IMR-90 (cell line): ENCODE measurements around the gene NAV2. TPM values are rescaled to one million over a fixed set of nuclear protein-coding genes. Genes with fewer than 3 reads are reported as not detected.

Source experiments
- ATAC-seq: fragments of 200-7000 bp; cut with Tn5 transposase; 2 replicates; pipeline ENCODE4 v1.9.1; 2020; ENCODE audit warnings: low read depth, mild to moderate bottlenecking, moderate library complexity
- BruUV-seq: library from RNA; stranded (reverse); fragments of 400-500 nt; replicated peaks from 2 replicates; lab custom pipeline; 2021; lab: Mats Ljungman, UMichigan
- CTCF ChIA-PET: fragments of 300-600 bp; formaldehyde crosslinking; extraction: SDS; loops from one replicate; lab custom pipeline; 2021; ENCODE audit warnings: antibody characterized with exemption; lab: Yijun Ruan, JAX
- POLR2A ChIA-PET: fragments of 300-600 bp; sonication (Branson Sonifier 250); formaldehyde crosslinking; loops from one replicate; lab custom pipeline; 2022; ENCODE audit warnings: antibody characterized with exemption; ENCODE audit not compliant: unreplicated experiment; lab: Charles Lee
- DNase-seq: peaks from one replicate; pipeline ENCODE4 v3.0.0; 2013
- H2AFZ ChIP-seq: replicated peaks from 2 replicates; pipeline ENCODE3; 2013; ENCODE audit warnings: low read length, mild to moderate bottlenecking; ENCODE audit not compliant: poor library complexity
- H2AK5ac ChIP-seq: 2 replicates; pipeline ENCODE4 v1.6.1; 2013; ENCODE audit warnings: low read depth, low read length, inconsistent platforms
- H2AK9ac ChIP-seq: replicated peaks from 2 replicates; pipeline ENCODE3; 2013; ENCODE audit warnings: mild to moderate bottlenecking, low read depth, low read length, moderate library complexity; ENCODE audit not compliant: poor library complexity
- H2BK120ac ChIP-seq: 2 replicates; pipeline ENCODE4 v1.6.1; 2013; ENCODE audit warnings: low read depth, low read length, inconsistent platforms
- H2BK15ac ChIP-seq: 3 replicates; pipeline ENCODE4 v1.6.1; 2013; ENCODE audit warnings: low read depth, low read length, inconsistent platforms
- H2BK20ac ChIP-seq: 2 replicates; pipeline ENCODE4 v1.6.1; 2013; ENCODE audit warnings: low read depth, mild to moderate bottlenecking, inconsistent platforms, low read length, moderate library complexity
- H2BK5ac ChIP-seq: 2 replicates; pipeline ENCODE4 v1.6.1; 2013; ENCODE audit warnings: mild to moderate bottlenecking, low read depth, low read length, inconsistent platforms; ENCODE audit not compliant: poor library complexity, severe bottlenecking
- H3K14ac ChIP-seq: replicated peaks from 2 replicates; pipeline ENCODE4 v1.6.1; 2013; ENCODE audit warnings: low read depth, low read length, inconsistent platforms
- H3K18ac ChIP-seq: 2 replicates; pipeline ENCODE4 v1.6.1; 2013; ENCODE audit warnings: low read depth, low read length, control low read depth
- H3K23ac ChIP-seq: 2 replicates; pipeline ENCODE4 v1.6.1; 2013; ENCODE audit warnings: low read depth, low read length, inconsistent platforms
- H3K27ac ChIP-seq: 2 replicates; pipeline ENCODE4 v1.5.1; 2013; ENCODE audit warnings: mild to moderate bottlenecking, control low read depth, low read length; ENCODE audit not compliant: insufficient read depth
- H3K27me3 ChIP-seq: 2 replicates; pipeline ENCODE4 v1.6.1; 2013; ENCODE audit warnings: low read length; ENCODE audit not compliant: control insufficient read depth, insufficient read depth
- H3K36me3 ChIP-seq: 2 replicates; pipeline ENCODE4 v1.6.1; 2013; ENCODE audit warnings: low read length, mixed read lengths; ENCODE audit not compliant: control insufficient read depth, insufficient read depth
- H3K4ac ChIP-seq: 2 replicates; pipeline ENCODE4 v1.6.1; 2013; ENCODE audit warnings: low read depth, low read length, inconsistent platforms
- H3K4me1 ChIP-seq: 2 replicates; pipeline ENCODE4 v1.6.1; 2013; ENCODE audit warnings: low read length, mixed read lengths; ENCODE audit not compliant: control insufficient read depth, insufficient read depth
- H3K4me2 ChIP-seq: 2 replicates; pipeline ENCODE4 v1.6.1; 2013; ENCODE audit warnings: low read depth, mild to moderate bottlenecking, control low read depth, low read length, moderate library complexity
- H3K4me3 ChIP-seq: 2 replicates; pipeline ENCODE4 v1.5.1; 2013; ENCODE audit warnings: low read depth, mild to moderate bottlenecking, control low read depth, low read length, moderate library complexity; ENCODE audit not compliant: insufficient read depth
- H3K56ac ChIP-seq: 2 replicates; pipeline ENCODE4 v1.6.1; 2013; ENCODE audit warnings: low read length, inconsistent platforms; ENCODE audit not compliant: insufficient read depth; ENCODE audit errors: extremely low read depth
- H3K79me1 ChIP-seq, 2 experiments: 2 replicates each; pipeline ENCODE4 v1.6.1; 2013; ENCODE audit warnings: low read length in 2 of 2, inconsistent platforms in 1 of 2, low read depth in 1 of 2
- H3K9ac ChIP-seq: 2 replicates; pipeline ENCODE4 v1.6.1; 2013; ENCODE audit warnings: low read depth, low read length, control low read depth
- H3K9me1 ChIP-seq: 2 replicates; pipeline ENCODE4 v1.6.1; 2013; ENCODE audit warnings: low read length, inconsistent platforms; ENCODE audit not compliant: insufficient read depth
- H3K9me3 ChIP-seq: 2 replicates; pipeline ENCODE4 v1.6.1; 2013; ENCODE audit warnings: low read length; ENCODE audit not compliant: control insufficient read depth, insufficient read depth
- H4K20me1 ChIP-seq: 2 replicates; pipeline ENCODE4 v1.6.1; 2013; ENCODE audit warnings: low read length, inconsistent platforms; ENCODE audit not compliant: insufficient read depth
- H4K5ac ChIP-seq: 2 replicates; pipeline ENCODE4 v1.6.1; 2013; ENCODE audit warnings: mild to moderate bottlenecking, low read depth, low read length, control low read depth
- H4K8ac ChIP-seq, 2 experiments: 2 replicates each; pipeline ENCODE4 v1.6.1; 2013; ENCODE audit warnings: low read depth in 2 of 2, low read length in 2 of 2, control low read depth in 1 of 2, inconsistent platforms in 1 of 2
- H4K91ac ChIP-seq: 2 replicates; pipeline ENCODE4 v1.6.1; 2013; ENCODE audit warnings: low read depth, low read length, inconsistent platforms; ENCODE audit not compliant: insufficient read depth
- CHD1 ChIP-seq: IDR thresholded peaks from 2 replicates; pipeline ENCODE4 v1.6.1; 2012; ENCODE audit warnings: low read depth, low read length, improper control_type of control experiment
- FOS ChIP-seq: fragments of 150-350 bp; IDR thresholded peaks from 2 replicates; pipeline ENCODE4 v1.6.1; 2016; ENCODE audit warnings: low read depth, low read length
- MAFK ChIP-seq: IDR thresholded peaks from 2 replicates; pipeline ENCODE4 v1.6.1; 2012; ENCODE audit warnings: low read depth, low read length, improper control_type of control experiment
- MAZ ChIP-seq: IDR thresholded peaks from 2 replicates; pipeline ENCODE4 v1.6.1; 2012; ENCODE audit warnings: low read depth, mild to moderate bottlenecking, low read length, improper control_type of control experiment, moderate library complexity, borderline replicate concordance
- MXI1 ChIP-seq: IDR thresholded peaks from 2 replicates; pipeline ENCODE4 v1.6.1; 2012; ENCODE audit warnings: low read depth, mild to moderate bottlenecking, low read length, moderate library complexity, borderline replicate concordance
- NFE2L2 ChIP-seq: fragments of 150-350 bp; IDR thresholded peaks from 2 replicates; pipeline ENCODE4 v1.6.1; 2016; ENCODE audit warnings: low read depth, mild to moderate bottlenecking, low read length
- POLR2A ChIP-seq: IDR thresholded peaks from 2 replicates; pipeline ENCODE4 v1.6.1; 2012; ENCODE audit warnings: mild to moderate bottlenecking, low read depth, low read length
- RAD21 ChIP-seq: IDR thresholded peaks from 2 replicates; pipeline ENCODE4 v1.6.1; 2012; ENCODE audit warnings: low read length, improper control_type of control experiment
- RFX5 ChIP-seq: IDR thresholded peaks from 2 replicates; pipeline ENCODE4 v1.8.0; 2012; ENCODE audit warnings: low read depth, mild to moderate bottlenecking, low read length, moderate library complexity
- WGBS, 2 experiments: methylation state at CpG; one replicate each; pipeline versions ENCODE4 v1.1.5 to v1.1.7; 2013; ENCODE audit warnings: missing lambda C conversion rate in 2 of 2; ENCODE audit not compliant: insufficient read length in 1 of 2; ENCODE audit errors: extremely low coverage in 2 of 2; 5-methylcytosine and 5-hydroxymethylcytosine counted together
- dilution Hi-C: fragments of 300-500 bp; cut with HindIII; formaldehyde crosslinking; loops from one replicate; pipeline ENCODE4 v1.14.3; 2018; ENCODE audit warnings: low sequenced_read_pairs; ENCODE audit not compliant: unreplicated experiment
- in situ Hi-C: fragments of 300-500 bp; cut with MboI; formaldehyde crosslinking; loops from 3 replicates; pipeline ENCODE4 v1.14.3; 2019; ENCODE audit warnings: low sequenced_read_pairs, inconsistent platforms, mixed read lengths
- intact Hi-C: fragments of 100-400 bp; cut with micrococcal nuclease; formaldehyde crosslinking; loops from 2 replicates; pipeline ENCODE4 v1.10.0; 2022
- polyA plus RNA-seq, 3 experiments: library from polyadenylated mRNA; depleted of rRNA; stranded (reverse); fragments of >200 nt; gene quantifications; 2 replicates each; pipeline ENCODE4 v1.2.3, GENCODE V29; 2012; ENCODE audit warnings: low replicate concordance in 1 of 3
- total RNA-seq: library from RNA; depleted of rRNA; stranded (reverse); fragments of >200 nt; gene quantifications from 2 replicates; pipeline ENCODE4 v1.2.3, GENCODE V29; 2012
- TF ChIP-seq, protein P1 (sequence below): conservative IDR thresholded peaks from 2 replicates; pipeline ENCODE4 v1.5.1; 2012; ENCODE audit warnings: mild to moderate bottlenecking, low read depth, low read length, improper control_type of control experiment

NAV2 gene
- total and polyA plus RNA-seq, 2 of the 4 experiments (the other 2 are of a cell fraction) = 4.5 to 12.6 TPM

DNA sequence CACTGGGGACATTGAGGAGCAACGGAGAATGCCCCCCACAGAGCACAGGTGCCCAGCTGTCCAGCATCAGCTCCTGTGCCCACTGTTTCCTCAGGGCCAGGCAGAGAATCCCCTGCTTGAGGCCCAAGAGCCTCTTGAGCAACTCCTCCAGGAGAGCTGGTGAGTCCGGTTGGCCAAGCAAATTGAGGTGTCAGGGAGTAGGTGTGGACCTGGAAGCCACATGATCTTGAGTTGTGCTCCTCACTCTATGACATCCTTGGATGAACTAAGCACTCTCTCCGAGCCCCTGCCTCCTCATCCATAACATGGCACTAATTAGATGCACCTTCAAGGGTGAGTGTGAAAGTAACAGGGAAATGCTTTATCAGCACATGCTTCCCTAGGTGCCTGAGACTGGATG is 326.3 kb downstream of the NAV2 start:
- Histone ChIP-seq H3K9ac (no peak overlapping the region), H3K4ac (no peak overlapping the region; the same call in 1 of the 2 replicates), H3K18ac (no peak overlapping the region), H3K79me1 (peaks cover 11 to 24% of the 10 kb centered on the region in 2 experiments; a peak in 3 of 4 replicates), H3K9me1 (peaks cover 27% of the 10 kb centered on the region), H4K91ac (no peak overlapping the region), H4K20me1 (peaks cover 15% of the 10 kb centered on the region; the same call in 1 of the 2 replicates), H4K5ac (no peak overlapping the region), H3K4me2 (no peak overlapping the region), H3K14ac (no peak overlapping the region), H2BK20ac (no peak overlapping the region), H4K8ac (no peak overlapping the region), H2AFZ (no peak overlapping the region), H3K9me3 (no peaks in the 10 kb centered on the region), H3K4me1 (peaks cover 16% of the 10 kb centered on the region), H3K4me3 (no peak overlapping the region), H2BK120ac (no peak overlapping the region), H3K27ac (no peak overlapping the region), H3K36me3 (peaks cover 8% of the 10 kb centered on the region), H2BK15ac (no peak overlapping the region), H3K23ac (no peak overlapping the region), H2AK5ac (no peak overlapping the region), H3K27me3 (no peaks in the 10 kb centered on the region), H2BK5ac (no peak overlapping the region), H3K56ac (no peak overlapping the region), H2AK9ac (no peak overlapping the region)
- ChIA-PET POLR2A (no interaction called here), CTCF (no interaction called here)
- DNase-seq (no peak), ATAC-seq (no peak)
- WGBS, 2 experiments = no CpG with 5 or more reads among the region's 3 CpGs
- no TSS peak for BruUV-seq
- in situ Hi-C loops (no loop called here), dilution Hi-C loops (no loop called here), intact Hi-C loops (no loop called here)
- TF ChIP-seq POLR2A = no peak
- TF ChIP-seq CHD1 = no peak
- no peak for TF ChIP-seq FOS
- TF ChIP-seq RAD21 = no peak
- no peak for TF ChIP-seq NFE2L2
- TF ChIP-seq MAZ = no peak
- TF ChIP-seq RFX5 = no peak
- TF ChIP-seq, protein P1, sequence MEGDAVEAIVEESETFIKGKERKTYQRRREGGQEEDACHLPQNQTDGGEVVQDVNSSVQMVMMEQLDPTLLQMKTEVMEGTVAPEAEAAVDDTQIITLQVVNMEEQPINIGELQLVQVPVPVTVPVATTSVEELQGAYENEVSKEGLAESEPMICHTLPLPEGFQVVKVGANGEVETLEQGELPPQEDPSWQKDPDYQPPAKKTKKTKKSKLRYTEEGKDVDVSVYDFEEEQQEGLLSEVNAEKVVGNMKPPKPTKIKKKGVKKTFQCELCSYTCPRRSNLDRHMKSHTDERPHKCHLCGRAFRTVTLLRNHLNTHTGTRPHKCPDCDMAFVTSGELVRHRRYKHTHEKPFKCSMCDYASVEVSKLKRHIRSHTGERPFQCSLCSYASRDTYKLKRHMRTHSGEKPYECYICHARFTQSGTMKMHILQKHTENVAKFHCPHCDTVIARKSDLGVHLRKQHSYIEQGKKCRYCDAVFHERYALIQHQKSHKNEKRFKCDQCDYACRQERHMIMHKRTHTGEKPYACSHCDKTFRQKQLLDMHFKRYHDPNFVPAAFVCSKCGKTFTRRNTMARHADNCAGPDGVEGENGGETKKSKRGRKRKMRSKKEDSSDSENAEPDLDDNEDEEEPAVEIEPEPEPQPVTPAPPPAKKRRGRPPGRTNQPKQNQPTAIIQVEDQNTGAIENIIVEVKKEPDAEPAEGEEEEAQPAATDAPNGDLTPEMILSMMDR = no peak
- TF ChIP-seq MXI1 = no peak
- TF ChIP-seq MAFK = no peak
